ENCODE results near the gene CTTN. TPM values are rescaled to one million over a fixed set of nuclear protein-coding genes. Genes with fewer than 3 reads are reported as not detected.

CTTN gene
- total and polyA plus RNA-seq, 9 of the 15 experiments (the other 6 are each of a cell fraction or from before 2014, with no cell fraction given) = 9.9 to 158 (median 99.7) TPM

DNA sequence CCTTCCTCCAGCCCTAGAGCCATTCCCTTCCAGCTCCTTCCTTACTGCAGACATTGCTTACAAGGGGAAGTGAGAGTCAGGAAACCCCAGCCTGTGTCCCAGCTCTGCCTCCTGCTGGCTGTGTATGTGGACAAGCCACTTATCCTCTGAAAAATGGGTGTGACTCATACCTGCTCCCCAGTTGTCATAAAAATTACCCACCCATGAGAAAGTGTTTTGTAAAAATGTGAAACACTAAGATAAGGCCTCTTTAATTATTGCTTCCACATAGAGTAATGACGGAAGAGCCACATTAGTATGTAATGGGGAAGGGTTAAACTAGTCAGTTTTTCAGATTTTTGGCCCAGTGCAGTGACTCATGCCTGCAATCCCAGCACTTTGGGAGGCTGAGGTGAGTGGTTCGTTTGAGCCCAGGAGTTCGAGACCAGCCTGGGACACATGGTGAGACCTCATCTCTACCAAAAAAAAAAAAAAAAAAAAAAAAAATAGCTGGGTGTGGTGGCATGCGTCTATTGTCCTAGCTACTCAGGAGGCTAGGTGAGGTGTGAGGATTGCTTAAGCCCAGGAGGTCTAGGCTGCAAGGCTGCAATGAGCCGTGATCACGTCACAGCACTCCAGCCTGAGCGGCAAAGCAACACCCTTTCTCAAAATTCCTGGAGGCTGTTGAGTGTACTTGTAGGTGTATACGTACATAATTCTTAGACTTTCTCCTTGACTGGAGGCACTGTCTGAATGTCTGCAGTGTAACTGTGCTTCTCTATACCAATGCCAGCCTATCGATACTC lies 84.9 kb downstream of the CTTN start (continued):
- TF ChIP-seq, protein P1, sequence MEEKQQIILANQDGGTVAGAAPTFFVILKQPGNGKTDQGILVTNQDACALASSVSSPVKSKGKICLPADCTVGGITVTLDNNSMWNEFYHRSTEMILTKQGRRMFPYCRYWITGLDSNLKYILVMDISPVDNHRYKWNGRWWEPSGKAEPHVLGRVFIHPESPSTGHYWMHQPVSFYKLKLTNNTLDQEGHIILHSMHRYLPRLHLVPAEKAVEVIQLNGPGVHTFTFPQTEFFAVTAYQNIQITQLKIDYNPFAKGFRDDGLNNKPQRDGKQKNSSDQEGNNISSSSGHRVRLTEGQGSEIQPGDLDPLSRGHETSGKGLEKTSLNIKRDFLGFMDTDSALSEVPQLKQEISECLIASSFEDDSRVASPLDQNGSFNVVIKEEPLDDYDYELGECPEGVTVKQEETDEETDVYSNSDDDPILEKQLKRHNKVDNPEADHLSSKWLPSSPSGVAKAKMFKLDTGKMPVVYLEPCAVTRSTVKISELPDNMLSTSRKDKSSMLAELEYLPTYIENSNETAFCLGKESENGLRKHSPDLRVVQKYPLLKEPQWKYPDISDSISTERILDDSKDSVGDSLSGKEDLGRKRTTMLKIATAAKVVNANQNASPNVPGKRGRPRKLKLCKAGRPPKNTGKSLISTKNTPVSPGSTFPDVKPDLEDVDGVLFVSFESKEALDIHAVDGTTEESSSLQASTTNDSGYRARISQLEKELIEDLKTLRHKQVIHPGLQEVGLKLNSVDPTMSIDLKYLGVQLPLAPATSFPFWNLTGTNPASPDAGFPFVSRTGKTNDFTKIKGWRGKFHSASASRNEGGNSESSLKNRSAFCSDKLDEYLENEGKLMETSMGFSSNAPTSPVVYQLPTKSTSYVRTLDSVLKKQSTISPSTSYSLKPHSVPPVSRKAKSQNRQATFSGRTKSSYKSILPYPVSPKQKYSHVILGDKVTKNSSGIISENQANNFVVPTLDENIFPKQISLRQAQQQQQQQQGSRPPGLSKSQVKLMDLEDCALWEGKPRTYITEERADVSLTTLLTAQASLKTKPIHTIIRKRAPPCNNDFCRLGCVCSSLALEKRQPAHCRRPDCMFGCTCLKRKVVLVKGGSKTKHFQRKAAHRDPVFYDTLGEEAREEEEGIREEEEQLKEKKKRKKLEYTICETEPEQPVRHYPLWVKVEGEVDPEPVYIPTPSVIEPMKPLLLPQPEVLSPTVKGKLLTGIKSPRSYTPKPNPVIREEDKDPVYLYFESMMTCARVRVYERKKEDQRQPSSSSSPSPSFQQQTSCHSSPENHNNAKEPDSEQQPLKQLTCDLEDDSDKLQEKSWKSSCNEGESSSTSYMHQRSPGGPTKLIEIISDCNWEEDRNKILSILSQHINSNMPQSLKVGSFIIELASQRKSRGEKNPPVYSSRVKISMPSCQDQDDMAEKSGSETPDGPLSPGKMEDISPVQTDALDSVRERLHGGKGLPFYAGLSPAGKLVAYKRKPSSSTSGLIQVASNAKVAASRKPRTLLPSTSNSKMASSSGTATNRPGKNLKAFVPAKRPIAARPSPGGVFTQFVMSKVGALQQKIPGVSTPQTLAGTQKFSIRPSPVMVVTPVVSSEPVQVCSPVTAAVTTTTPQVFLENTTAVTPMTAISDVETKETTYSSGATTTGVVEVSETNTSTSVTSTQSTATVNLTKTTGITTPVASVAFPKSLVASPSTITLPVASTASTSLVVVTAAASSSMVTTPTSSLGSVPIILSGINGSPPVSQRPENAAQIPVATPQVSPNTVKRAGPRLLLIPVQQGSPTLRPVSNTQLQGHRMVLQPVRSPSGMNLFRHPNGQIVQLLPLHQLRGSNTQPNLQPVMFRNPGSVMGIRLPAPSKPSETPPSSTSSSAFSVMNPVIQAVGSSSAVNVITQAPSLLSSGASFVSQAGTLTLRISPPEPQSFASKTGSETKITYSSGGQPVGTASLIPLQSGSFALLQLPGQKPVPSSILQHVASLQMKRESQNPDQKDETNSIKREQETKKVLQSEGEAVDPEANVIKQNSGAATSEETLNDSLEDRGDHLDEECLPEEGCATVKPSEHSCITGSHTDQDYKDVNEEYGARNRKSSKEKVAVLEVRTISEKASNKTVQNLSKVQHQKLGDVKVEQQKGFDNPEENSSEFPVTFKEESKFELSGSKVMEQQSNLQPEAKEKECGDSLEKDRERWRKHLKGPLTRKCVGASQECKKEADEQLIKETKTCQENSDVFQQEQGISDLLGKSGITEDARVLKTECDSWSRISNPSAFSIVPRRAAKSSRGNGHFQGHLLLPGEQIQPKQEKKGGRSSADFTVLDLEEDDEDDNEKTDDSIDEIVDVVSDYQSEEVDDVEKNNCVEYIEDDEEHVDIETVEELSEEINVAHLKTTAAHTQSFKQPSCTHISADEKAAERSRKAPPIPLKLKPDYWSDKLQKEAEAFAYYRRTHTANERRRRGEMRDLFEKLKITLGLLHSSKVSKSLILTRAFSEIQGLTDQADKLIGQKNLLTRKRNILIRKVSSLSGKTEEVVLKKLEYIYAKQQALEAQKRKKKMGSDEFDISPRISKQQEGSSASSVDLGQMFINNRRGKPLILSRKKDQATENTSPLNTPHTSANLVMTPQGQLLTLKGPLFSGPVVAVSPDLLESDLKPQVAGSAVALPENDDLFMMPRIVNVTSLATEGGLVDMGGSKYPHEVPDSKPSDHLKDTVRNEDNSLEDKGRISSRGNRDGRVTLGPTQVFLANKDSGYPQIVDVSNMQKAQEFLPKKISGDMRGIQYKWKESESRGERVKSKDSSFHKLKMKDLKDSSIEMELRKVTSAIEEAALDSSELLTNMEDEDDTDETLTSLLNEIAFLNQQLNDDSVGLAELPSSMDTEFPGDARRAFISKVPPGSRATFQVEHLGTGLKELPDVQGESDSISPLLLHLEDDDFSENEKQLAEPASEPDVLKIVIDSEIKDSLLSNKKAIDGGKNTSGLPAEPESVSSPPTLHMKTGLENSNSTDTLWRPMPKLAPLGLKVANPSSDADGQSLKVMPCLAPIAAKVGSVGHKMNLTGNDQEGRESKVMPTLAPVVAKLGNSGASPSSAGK (IDR thresholded peaks at IDR 0.05) = no peak
- no peak for TF ChIP-seq HDAC3 (IDR thresholded peaks at IDR 0.05; ENCODE audit: borderline replicate concordance, partially characterized antibody)
- no peak for TF ChIP-seq ZC3H8 (IDR thresholded peaks at IDR 0.05)
- no peak for TF ChIP-seq ASH1L (IDR thresholded peaks at IDR 0.05; ENCODE audit: borderline replicate concordance, low read depth, partially characterized antibody)
- TF ChIP-seq ZSCAN29 (IDR thresholded peaks at IDR 0.05) = no peak
- no peak for TF ChIP-seq KLF10 (CRISPR knock-in tag; IDR thresholded peaks at IDR 0.05)
- TF ChIP-seq FOXK2 (conservative IDR thresholded peaks at IDR 0.05 in 1 of 2, IDR thresholded peaks at IDR 0.05 in 1 of 2; ENCODE audit: low read depth in 2 of 2) = no peak
- TF ChIP-seq, protein P2, sequence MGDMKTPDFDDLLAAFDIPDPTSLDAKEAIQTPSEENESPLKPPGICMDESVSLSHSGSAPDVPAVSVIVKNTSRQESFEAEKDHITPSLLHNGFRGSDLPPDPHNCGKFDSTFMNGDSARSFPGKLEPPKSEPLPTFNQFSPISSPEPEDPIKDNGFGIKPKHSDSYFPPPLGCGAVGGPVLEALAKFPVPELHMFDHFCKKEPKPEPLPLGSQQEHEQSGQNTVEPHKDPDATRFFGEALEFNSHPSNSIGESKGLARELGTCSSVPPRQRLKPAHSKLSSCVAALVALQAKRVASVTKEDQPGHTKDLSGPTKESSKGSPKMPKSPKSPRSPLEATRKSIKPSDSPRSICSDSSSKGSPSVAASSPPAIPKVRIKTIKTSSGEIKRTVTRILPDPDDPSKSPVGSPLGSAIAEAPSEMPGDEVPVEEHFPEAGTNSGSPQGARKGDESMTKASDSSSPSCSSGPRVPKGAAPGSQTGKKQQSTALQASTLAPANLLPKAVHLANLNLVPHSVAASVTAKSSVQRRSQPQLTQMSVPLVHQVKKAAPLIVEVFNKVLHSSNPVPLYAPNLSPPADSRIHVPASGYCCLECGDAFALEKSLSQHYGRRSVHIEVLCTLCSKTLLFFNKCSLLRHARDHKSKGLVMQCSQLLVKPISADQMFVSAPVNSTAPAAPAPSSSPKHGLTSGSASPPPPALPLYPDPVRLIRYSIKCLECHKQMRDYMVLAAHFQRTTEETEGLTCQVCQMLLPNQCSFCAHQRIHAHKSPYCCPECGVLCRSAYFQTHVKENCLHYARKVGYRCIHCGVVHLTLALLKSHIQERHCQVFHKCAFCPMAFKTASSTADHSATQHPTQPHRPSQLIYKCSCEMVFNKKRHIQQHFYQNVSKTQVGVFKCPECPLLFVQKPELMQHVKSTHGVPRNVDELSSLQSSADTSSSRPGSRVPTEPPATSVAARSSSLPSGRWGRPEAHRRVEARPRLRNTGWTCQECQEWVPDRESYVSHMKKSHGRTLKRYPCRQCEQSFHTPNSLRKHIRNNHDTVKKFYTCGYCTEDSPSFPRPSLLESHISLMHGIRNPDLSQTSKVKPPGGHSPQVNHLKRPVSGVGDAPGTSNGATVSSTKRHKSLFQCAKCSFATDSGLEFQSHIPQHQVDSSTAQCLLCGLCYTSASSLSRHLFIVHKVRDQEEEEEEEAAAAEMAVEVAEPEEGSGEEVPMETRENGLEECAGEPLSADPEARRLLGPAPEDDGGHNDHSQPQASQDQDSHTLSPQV (IDR thresholded peaks at IDR 0.05) = no peak
- no peak; the same call in 1 of the 2 replicates for TF ChIP-seq NFIC (IDR thresholded peaks at IDR 0.05)
- no peak for TF ChIP-seq KAT2B (IDR thresholded peaks at IDR 0.05; ENCODE audit: low read depth, low read length)
- TF ChIP-seq ZNF431 (CRISPR knock-in tag; IDR thresholded peaks at IDR 0.05) = no peak
- no peak for TF ChIP-seq ZNF175 (CRISPR knock-in tag; IDR thresholded peaks at IDR 0.05; ENCODE audit: low read depth)
- no peak for TF ChIP-seq TFAM (CRISPR knock-in tag; conservative IDR thresholded peaks at IDR 0.05)

Measured in K562 (cell line).